GM12872 (cell line): ENCODE results near the gene PLEKHG1.

Experiments
- CTCF ChIP-seq: IDR thresholded peaks from 3 replicates; pipeline ENCODE4 v1.5.1; 2011; ENCODE audit warnings: low read depth, mild to moderate bottlenecking, low read length, moderate library complexity; ENCODE audit not compliant: insufficient read depth

Gene PLEKHG1

GRCh38 chr6:150600301-150601017 lies 774 bp downstream of the PLEKHG1 start:
- peak; percentile 59 for TF ChIP-seq CTCF

GRCh38 chr6:150601439-150601838 lies 1.8 kb downstream of the PLEKHG1 start:
- TF ChIP-seq CTCF: no peak

- no peak for TF ChIP-seq CTCF
Observed at GRCh38 chr6:150603176-150603575, 3.5 kb downstream of the PLEKHG1 start.

- no peak for TF ChIP-seq CTCF
Observed at GRCh38 chr6:150604467-150604866, 4.8 kb downstream of the PLEKHG1 start.

GRCh38 chr6:150605333-150605732 lies 5.6 kb downstream of the PLEKHG1 start:
- no peak for TF ChIP-seq CTCF

GRCh38 chr6:150606168-150606591 lies 6.5 kb downstream of the PLEKHG1 start:
- no peak for TF ChIP-seq CTCF

- TF ChIP-seq CTCF: no peak
Observed at GRCh38 chr6:150606647-150607328, 7.1 kb downstream of the PLEKHG1 start.
